Measurements from ENCODE around the gene CACNA1A. TPM values are rescaled to one million over a fixed set of nuclear protein-coding genes. Genes with fewer than 3 reads are reported as not detected.
A peak's percentile ranks its signal among the peaks of the same experiment; 100 is the strongest.
"Not testable (repeated sequence)": the region's sequence is repeated elsewhere in the genome, so short reads cannot be mapped to it uniquely, and the experiment has no call there.

The CACNA1A gene
- total RNA-seq, 2 experiments from 2014 or later = 1.4 to 2.1 TPM

DNA sequence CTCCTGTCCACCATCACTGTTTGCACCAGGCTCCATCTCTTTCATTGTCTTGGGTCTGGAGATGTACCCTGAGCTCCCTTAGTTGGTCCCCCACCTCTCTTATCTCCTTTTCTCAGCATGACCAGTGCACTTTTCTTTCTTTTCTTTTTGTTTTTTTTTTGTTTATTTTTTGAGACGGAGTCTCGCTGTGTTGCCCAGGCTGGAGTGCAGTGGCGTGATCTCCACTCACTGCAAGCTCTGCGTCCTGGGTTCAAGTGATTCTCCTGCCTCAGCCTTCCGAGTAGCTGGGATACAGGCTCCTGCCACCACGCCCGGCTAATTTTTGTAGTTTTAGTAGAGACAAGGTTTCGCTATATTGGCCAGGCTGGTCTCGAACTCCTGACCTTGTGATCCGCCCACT, 328.0 kb downstream of the CACNA1A start:
- not testable (repeated sequence) for DNase-seq; ATAC-seq; H3K4me3 Mint-ChIP-seq; H3K9me3 Mint-ChIP-seq (ENCODE audit: low read depth); H3K27me3 Mint-ChIP-seq; H3K27ac Mint-ChIP-seq; H3K36me3 Mint-ChIP-seq
- H3K4me1 Mint-ChIP-seq = peaks cover 22% of the 10 kb centered on the region
- CTCF ChIA-PET = interaction anchor here (0.7 to 1.3 kb wide), 3 partner anchors 10 to 83 kb away, joined by 3 to 7 read pairs (median 3); no protein-coding TSS in a partner anchor

GRCh38 chr19:13177584-13177983, 328.7 kb downstream of the CACNA1A start:
- H3K4me3 Mint-ChIP-seq; H3K27ac Mint-ChIP-seq; DNase-seq; H3K9me3 Mint-ChIP-seq (ENCODE audit: low read depth); H3K27me3 Mint-ChIP-seq; H3K36me3 Mint-ChIP-seq; ATAC-seq: not testable (repeated sequence)
- H3K4me1 Mint-ChIP-seq = peaks cover 29% of the 10 kb centered on the region
- CTCF ChIA-PET = interaction anchor here (1.2 to 1.3 kb wide), 2 partner anchors 9 to 17 kb away, joined by 3 to 7 read pairs; no protein-coding TSS in a partner anchor

DNA sequence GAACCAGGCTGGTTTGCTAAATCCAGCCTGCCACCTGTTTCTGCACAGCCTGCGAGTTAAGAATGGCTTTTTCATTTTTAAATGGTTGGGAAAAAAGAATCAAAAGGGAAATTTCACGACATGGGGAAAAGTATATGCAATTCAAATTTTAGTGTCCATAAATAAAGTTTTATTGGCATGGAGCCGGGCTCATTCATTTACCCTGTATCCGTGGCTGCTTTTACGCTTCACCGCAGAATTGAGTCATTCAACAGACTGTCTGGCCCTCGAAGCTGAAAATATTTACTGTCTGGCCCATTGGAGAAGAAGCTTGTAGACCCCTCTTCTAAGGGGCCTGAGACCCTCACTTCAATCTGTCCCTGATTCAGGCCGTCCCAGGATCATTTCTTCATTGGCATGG, 329.9 kb downstream of the CACNA1A start:
- ATAC-seq (no peak), DNase-seq (no peak)
- Mint-ChIP-seq H3K4me1 (peaks cover 30% of the 10 kb centered on the region), H3K9me3 (ENCODE audit: low read depth) (no peaks in the 10 kb centered on the region), H3K27ac (no peak overlapping the region), H3K27me3 (no peaks in the 10 kb centered on the region), H3K4me3 (no peak overlapping the region), H3K36me3 (no peaks in the 10 kb centered on the region)
- CTCF ChIA-PET = interaction anchor here (0.8 to 4.0 kb wide), 4 partner anchors 12 to 32 kb away, joined by 3 to 28 read pairs (median 4); no protein-coding TSS in a partner anchor

GRCh38 chr19:13173139-13173737, 333.0 kb downstream of the CACNA1A start:
- DNase-seq (no peak), ATAC-seq (no peak)
- Mint-ChIP-seq H3K27ac (peak overlapping the region; percentile 95), H3K9me3 (ENCODE audit: low read depth) (no peaks in the 10 kb centered on the region), H3K36me3 (no peaks in the 10 kb centered on the region), H3K4me3 (peak overlapping the region; percentile 71), H3K27me3 (no peaks in the 10 kb centered on the region), H3K4me1 (peaks cover 48% of the 10 kb centered on the region)
- CTCF ChIA-PET = interaction anchor here (2.3 to 4.0 kb wide), 2 partner anchors 9 to 22 kb away, joined by 8 to 28 read pairs; no protein-coding TSS in a partner anchor

DNA sequence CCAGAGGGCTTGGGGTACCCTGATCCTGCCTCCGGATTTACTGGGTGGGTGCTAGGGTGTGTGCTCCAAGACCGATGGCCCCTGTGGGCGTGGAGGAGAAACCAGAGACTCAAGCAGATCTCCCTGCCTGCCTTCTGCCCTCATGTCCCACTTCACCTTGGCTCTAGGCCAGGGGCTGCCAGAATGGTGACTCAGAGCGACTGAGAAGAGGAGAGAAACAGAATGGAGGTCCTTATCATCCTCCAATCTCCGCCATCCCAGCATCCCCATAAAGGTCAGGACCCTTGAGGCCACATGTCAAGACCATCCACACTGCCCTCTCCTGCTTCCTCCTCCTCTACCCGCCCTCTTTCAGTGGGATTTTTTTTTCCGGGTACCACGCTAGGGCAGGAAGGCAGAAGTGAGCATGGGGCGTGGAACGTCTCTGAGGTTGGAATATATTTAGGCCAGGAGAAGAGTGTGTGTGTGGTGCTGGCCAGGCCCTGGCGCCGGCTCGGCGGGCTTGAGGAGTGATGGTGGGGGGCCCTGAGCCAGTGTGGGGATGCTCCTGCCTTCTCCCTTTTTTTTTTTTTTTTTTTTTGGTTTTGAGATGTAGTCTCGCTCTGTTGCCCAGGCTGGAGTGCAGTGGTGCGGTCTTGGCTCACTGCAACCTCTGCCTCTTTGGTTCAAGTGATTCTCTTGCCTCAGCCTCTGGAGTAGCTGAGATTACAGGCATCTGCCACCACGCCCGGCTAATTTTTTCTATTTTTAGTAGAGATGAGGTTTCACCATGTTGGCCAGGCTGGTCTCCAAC, 333.7 kb downstream of the CACNA1A start:
- CTCF ChIA-PET = interaction anchor here (0.7 to 4.0 kb wide), 4 partner anchors 9 to 69 kb away, joined by 4 to 28 read pairs (median 6); no protein-coding TSS in a partner anchor
- peaks cover 53% of the 10 kb centered on the region for H3K4me1 Mint-ChIP-seq
- peak; percentile 82 for DNase-seq
- H3K9me3 Mint-ChIP-seq (ENCODE audit: low read depth) = no peaks in the 10 kb centered on the region
- peak overlapping the region; percentile 71 for H3K4me3 Mint-ChIP-seq
- no peaks in the 10 kb centered on the region for H3K27me3 Mint-ChIP-seq
- peak; percentile 5 for ATAC-seq
- peaks cover 2% of the 10 kb centered on the region for H3K36me3 Mint-ChIP-seq
- H3K27ac Mint-ChIP-seq = peak overlapping the region; percentile 95

GRCh38 chr19:13171146-13171545, 335.1 kb downstream of the CACNA1A start:
- ATAC-seq (no peak), DNase-seq (no peak)
- Mint-ChIP-seq H3K9me3 (ENCODE audit: low read depth) (no peaks in the 10 kb centered on the region), H3K4me3 (no peak overlapping the region), H3K4me1 (peaks cover 64% of the 10 kb centered on the region), H3K36me3 (peaks cover 2% of the 10 kb centered on the region), H3K27ac (peak overlapping the region; percentile 77), H3K27me3 (no peaks in the 10 kb centered on the region)
- CTCF ChIA-PET = interaction anchor here (0.7 to 6.2 kb wide), 6 partner anchors 11 to 781 kb away, joined by 3 to 63 read pairs (median 4); no protein-coding TSS in a partner anchor

DNA sequence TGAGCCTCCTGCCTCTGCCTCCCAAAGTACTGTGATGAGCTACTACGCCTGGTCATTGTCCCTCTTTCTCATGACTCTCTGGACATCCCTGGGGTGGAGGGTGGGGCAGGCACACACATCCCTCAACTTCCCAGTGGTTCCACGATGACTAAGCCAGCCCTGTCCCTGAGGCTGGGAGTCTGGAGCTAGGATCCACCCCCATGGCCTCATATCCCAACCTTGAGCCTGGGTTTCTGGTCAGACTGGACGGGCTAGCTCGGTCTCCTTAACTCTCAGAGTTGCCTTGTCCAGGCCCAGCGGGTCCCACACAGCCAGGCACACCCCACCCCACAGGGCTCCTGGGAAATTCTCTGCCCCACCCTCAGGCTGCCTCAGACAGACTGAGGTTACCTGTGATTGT, 336.5 kb downstream of the CACNA1A start:
- H3K4me1 Mint-ChIP-seq = peaks cover 77% of the 10 kb centered on the region
- H3K27me3 Mint-ChIP-seq = no peaks in the 10 kb centered on the region
- H3K27ac Mint-ChIP-seq = peak overlapping the region; percentile 99
- DNase-seq (no peak), ATAC-seq (no peak)
- peaks cover 2% of the 10 kb centered on the region for H3K36me3 Mint-ChIP-seq
- CTCF ChIA-PET = interaction anchor here (0.8 to 6.2 kb wide), 6 partner anchors 11 to 108 kb away, joined by 3 to 63 read pairs (median 4); no protein-coding TSS in a partner anchor
- H3K9me3 Mint-ChIP-seq (ENCODE audit: low read depth) = no peaks in the 10 kb centered on the region
- no peak overlapping the region for H3K4me3 Mint-ChIP-seq

DNA sequence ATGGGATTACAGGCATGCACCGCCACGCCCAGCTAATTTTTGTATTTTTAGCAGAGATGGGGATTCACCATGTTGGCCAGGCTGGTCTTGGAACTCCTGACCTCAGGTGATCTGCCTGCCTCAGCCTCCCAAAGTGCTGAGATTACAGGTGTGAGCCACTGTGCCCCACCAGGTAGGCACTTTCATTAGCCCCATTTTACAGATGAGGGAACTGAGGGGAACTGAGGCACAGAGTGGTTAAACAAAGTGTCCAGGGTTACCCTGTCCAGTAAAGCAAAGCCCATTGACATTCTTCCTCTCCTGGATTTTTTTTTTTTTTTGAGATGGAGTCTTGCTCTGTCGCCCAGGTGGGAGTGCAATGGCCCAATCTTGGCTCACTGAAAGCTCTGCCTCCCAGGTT, 340.1 kb downstream of the CACNA1A start:
- not testable (repeated sequence) for ATAC-seq; DNase-seq; H3K9me3 Mint-ChIP-seq (ENCODE audit: low read depth); H3K4me3 Mint-ChIP-seq; H3K27me3 Mint-ChIP-seq; H3K36me3 Mint-ChIP-seq
- H3K4me1 Mint-ChIP-seq = peaks cover 83% of the 10 kb centered on the region
- H3K27ac Mint-ChIP-seq = peak overlapping the region; percentile 73
- CTCF ChIA-PET = interaction anchor here (6.2 to 6.3 kb wide), 3 partner anchors 10 to 28 kb away, joined by 25 to 63 read pairs (median 58); no protein-coding TSS in a partner anchor

GRCh38 chr19:13165162-13165997, 340.9 kb downstream of the CACNA1A start:
- H3K4me1 Mint-ChIP-seq = peaks cover 83% of the 10 kb centered on the region
- H3K27ac Mint-ChIP-seq = peak overlapping the region; percentile 95
- DNase-seq (no peak), ATAC-seq (no peak)
- no peaks in the 10 kb centered on the region for H3K27me3 Mint-ChIP-seq
- no peaks in the 10 kb centered on the region for H3K9me3 Mint-ChIP-seq (ENCODE audit: low read depth)
- H3K36me3 Mint-ChIP-seq = peaks cover 4% of the 10 kb centered on the region
- CTCF ChIA-PET = interaction anchor here (1.0 to 6.3 kb wide), 9 partner anchors 9 to 41 kb away, joined by 3 to 63 read pairs (median 23); partner anchors contain the start of genes IER2 and STX10
- H3K4me3 Mint-ChIP-seq = peak overlapping the region; percentile 86

- H3K4me3 Mint-ChIP-seq = peak overlapping the region; percentile 86
- no peaks in the 10 kb centered on the region for H3K27me3 Mint-ChIP-seq
- peaks cover 81% of the 10 kb centered on the region for H3K4me1 Mint-ChIP-seq
- ATAC-seq (no peak), DNase-seq (peak; percentile 66)
- H3K36me3 Mint-ChIP-seq = peaks cover 7% of the 10 kb centered on the region
- CTCF ChIA-PET = interaction anchor here (0.7 to 6.3 kb wide), 10 partner anchors 9 to 69 kb away, joined by 3 to 58 read pairs (median 6); partner anchors contain the start of genes IER2 and STX10
- H3K9me3 Mint-ChIP-seq (ENCODE audit: low read depth) = no peaks in the 10 kb centered on the region
- H3K27ac Mint-ChIP-seq = peak overlapping the region; percentile 95
Measured at GRCh38 chr19:13164343-13165161, 341.7 kb downstream of the CACNA1A start.

DNA sequence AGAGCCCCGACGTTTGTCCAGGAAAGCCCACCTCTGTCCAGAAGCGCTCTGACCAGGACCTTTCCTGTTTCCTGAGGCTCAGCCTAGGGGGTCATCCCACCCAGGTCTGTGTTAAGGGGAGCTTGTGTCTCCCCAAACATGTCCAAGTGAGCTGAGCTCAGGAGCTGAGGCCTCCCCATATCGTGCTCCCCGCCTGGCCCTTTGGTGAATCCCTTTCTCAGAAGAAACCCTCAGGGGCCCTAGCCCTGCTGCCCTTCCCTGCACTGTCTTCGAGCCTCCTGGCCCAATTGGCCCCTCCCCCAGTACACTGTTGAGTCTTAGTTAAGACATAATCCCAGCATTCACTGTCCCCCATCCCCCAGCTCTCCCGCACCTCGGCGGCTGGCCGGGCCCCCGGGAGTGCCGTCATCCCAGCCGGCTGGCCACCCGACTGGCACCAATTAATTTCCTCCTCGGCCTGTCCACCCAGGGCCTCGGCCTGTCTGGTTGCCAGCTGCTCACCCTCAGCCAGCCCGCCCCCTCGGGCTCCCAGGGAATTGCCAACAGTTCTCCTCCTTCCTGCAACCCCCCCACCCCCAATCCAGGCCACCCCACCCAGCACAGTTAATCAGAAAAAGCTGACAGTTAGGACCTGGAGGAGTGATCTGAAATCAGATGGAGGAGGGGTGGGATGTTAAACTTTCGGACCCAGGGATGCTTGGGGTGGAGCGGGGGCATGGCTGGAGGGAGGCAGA, 342.5 kb downstream of the CACNA1A start:
- peak; percentile 77 for DNase-seq
- Mint-ChIP-seq H3K9me3 (ENCODE audit: low read depth) (no peaks in the 10 kb centered on the region), H3K27me3 (no peaks in the 10 kb centered on the region), H3K4me3 (peak overlapping the region; percentile 86), H3K27ac (peak overlapping the region; percentile 95), H3K36me3 (peaks cover 7% of the 10 kb centered on the region), H3K4me1 (peaks cover 79% of the 10 kb centered on the region)
- ATAC-seq = peak; percentile 13
- CTCF ChIA-PET = interaction anchor here (0.7 to 6.3 kb wide), 10 partner anchors 8 to 68 kb away, joined by 3 to 58 read pairs (median 6); partner anchors contain the start of genes IER2 and STX10

Measured in activated CD8-positive, alpha-beta memory T cell treated with anti-CD3 and anti-CD28 coated beads, Interleukin-2, amount 10 ng/mL, durations not matched to agents 7 days and 5 days (primary cell).